WERI-Rb-1 (cell line): ENCODE measurements around the gene LDB3.

Experiments
- DNase-seq: peaks from one replicate; pipeline ENCODE4 v3.0.0-alpha.2; 2020
- H3K27ac ChIP-seq: fragments of 250-450 bp; sonication (Bioruptor Pico); 2 replicates; pipeline ENCODE4 v1.5.1; 2020; ENCODE audit warnings: mild to moderate bottlenecking, moderate library complexity
- H3K27me3 ChIP-seq: fragments of 250-450 bp; sonication (Bioruptor Pico); 2 replicates; pipeline ENCODE4 v1.5.1; 2021; ENCODE audit warnings: mild to moderate bottlenecking, low read depth, moderate library complexity; ENCODE audit not compliant: insufficient read depth, severe bottlenecking
- H3K36me3 ChIP-seq: fragments of 250-450 bp; sonication (Bioruptor Pico); 2 replicates; pipeline ENCODE4 v1.5.1; 2020; ENCODE audit warnings: mild to moderate bottlenecking, moderate library complexity
- H3K4me3 ChIP-seq: 2 replicates; pipeline ENCODE4 v1.5.1; 2011; ENCODE audit warnings: low read depth, mild to moderate bottlenecking, control low read depth, low read length
- H3K9me3 ChIP-seq: fragments of 250-450 bp; sonication (Bioruptor Pico); 2 replicates; pipeline ENCODE4 v1.5.1; 2021; ENCODE audit warnings: mild to moderate bottlenecking, moderate library complexity; ENCODE audit not compliant: severe bottlenecking
- CTCF ChIP-seq: IDR thresholded peaks from 2 replicates; pipeline ENCODE4 v1.5.1; 2011; ENCODE audit warnings: low read depth, mild to moderate bottlenecking, control low read depth, inconsistent platforms, low read length

Gene LDB3

GRCh38 chr10:86712317-86712707, 44.0 kb downstream of the LDB3 start:
- Histone ChIP-seq H3K27ac (peak overlapping the region; percentile 95), H3K9me3 (no peaks in the 10 kb centered on the region), H3K4me3 (peak overlapping the region; percentile 64), H3K27me3 (no peaks in the 10 kb centered on the region), H3K36me3 (no peaks in the 10 kb centered on the region)
- DNase-seq = peak; percentile 61
- TF ChIP-seq CTCF = no peak

- no peaks in the 10 kb centered on the region for H3K9me3 ChIP-seq
- H3K27me3 ChIP-seq = no peaks in the 10 kb centered on the region
- H3K36me3 ChIP-seq = no peaks in the 10 kb centered on the region
- no peak for TF ChIP-seq CTCF
- H3K4me3 ChIP-seq = no peak overlapping the region
- H3K27ac ChIP-seq = no peak overlapping the region
- DNase-seq = no peak
Observed at GRCh38 chr10:86715156-86715795, 47.0 kb downstream of the LDB3 start.

GRCh38 chr10:86715836-86716235, 47.5 kb downstream of the LDB3 start:
- Histone ChIP-seq H3K27me3 (no peaks in the 10 kb centered on the region), H3K27ac (no peak overlapping the region), H3K36me3 (no peaks in the 10 kb centered on the region), H3K4me3 (no peak overlapping the region), H3K9me3 (no peaks in the 10 kb centered on the region)
- DNase-seq = no peak
- TF ChIP-seq CTCF = no peak

GRCh38 chr10:86716466-86716865, 48.2 kb downstream of the LDB3 start:
- no peak overlapping the region for H3K27ac ChIP-seq

GRCh38 chr10:86718556-86718955, 50.2 kb downstream of the LDB3 start:
- Histone ChIP-seq H3K27me3 (no peaks in the 10 kb centered on the region), H3K27ac (no peak overlapping the region), H3K36me3 (no peaks in the 10 kb centered on the region), H3K9me3 (no peaks in the 10 kb centered on the region), H3K4me3 (no peak overlapping the region)
- TF ChIP-seq CTCF = no peak
- no peak for DNase-seq

More at GRCh38 chr10:86716466-86716865, 48.2 kb downstream of the LDB3 start:
- Histone ChIP-seq H3K9me3 (no peaks in the 10 kb centered on the region), H3K36me3 (no peaks in the 10 kb centered on the region), H3K4me3 (no peak overlapping the region), H3K27me3 (no peaks in the 10 kb centered on the region)
- TF ChIP-seq CTCF = no peak
- no peak for DNase-seq

- TF ChIP-seq CTCF = no peak
- no peak for DNase-seq
- H3K36me3 ChIP-seq = no peaks in the 10 kb centered on the region
- no peaks in the 10 kb centered on the region for H3K9me3 ChIP-seq
- no peak overlapping the region for H3K4me3 ChIP-seq
- H3K27me3 ChIP-seq = no peaks in the 10 kb centered on the region
- H3K27ac ChIP-seq = no peak overlapping the region
Observed at GRCh38 chr10:86721232-86721631, 52.9 kb downstream of the LDB3 start.
